ENCODE data around the gene HCFC1R1. TPM values are rescaled to one million over a fixed set of nuclear protein-coding genes. Genes with fewer than 3 reads are reported as not detected.

HCFC1R1 gene
- total and polyA plus RNA-seq, 5 donors = 43.7 to 122 (median 70.1) TPM

DNA sequence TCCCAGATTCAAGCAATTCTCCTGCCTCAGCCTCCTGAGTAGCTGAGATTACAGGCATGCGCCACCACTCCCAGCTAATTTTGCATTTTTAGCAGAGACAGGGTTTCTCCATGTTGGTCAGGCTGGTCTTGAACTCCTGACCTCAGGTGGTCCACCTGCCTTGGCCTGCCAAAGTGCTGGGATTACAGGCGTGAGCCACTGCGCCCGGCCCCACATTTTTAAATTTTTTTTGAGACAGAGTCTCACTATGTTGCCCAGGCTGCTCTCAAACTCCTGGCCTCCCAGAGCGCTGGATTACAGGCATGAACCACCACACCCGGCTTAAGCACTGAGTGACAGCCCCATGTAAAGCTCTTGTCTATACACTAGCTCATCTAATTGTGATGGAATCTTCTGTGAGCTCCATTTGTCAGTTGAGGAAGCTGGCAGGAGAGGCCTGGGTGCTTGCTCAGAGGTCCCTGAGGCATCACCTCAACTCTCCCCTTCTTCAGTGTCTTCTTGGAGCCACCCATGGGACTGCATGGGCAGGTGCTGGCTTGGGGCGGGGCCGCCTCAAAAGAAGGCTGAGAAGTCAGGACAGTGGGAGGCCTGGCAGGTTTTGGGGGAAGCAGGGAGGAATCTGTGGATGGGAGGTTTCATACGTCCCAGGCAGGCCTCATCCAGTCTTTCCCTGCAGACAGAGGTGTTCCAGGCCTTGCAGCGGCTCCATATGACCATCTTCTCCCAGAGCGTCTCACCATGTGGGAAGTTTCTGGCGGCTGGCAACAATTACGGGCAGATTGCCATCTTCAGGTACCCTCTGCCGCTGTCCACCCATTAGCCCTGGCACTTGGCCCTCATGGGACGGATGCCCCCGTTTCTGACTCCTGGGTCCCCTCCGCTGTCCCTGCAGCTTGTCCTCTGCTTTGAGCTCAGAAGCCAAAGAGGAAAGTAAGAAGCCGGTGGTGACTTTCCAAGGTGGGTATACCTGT, 1.6 kb upstream of the HCFC1R1 start:
- H3K9me3 ChIP-seq (ENCODE audit: control insufficient read depth, low read length) = no peaks in the 10 kb centered on the region
- DNase-seq (no peak), ATAC-seq (no peak)
- peaks cover 10% of the 10 kb centered on the region for H3K4me1 ChIP-seq (ENCODE audit: control insufficient read depth, insufficient read depth, low read length)
- H3K27me3 ChIP-seq (ENCODE audit: control insufficient read depth, insufficient read depth) = no peaks in the 10 kb centered on the region
- intact Hi-C loops (cut with DNase I) = no loop called here
- H3K4me3 ChIP-seq (ENCODE audit: low read length) = no peak overlapping the region
- H3K27ac ChIP-seq (ENCODE audit: low read length) = no peak overlapping the region
- WGBS = 96% methylated on average over 18 of the region's 18 CpGs

- DNase-seq (peak in 2 of 3 donors; percentile 72 to 82), ATAC-seq (peak; percentile 0 to 1)
- H3K4me1 ChIP-seq (ENCODE audit: control insufficient read depth, insufficient read depth, low read length) = peaks cover 10% of the 10 kb centered on the region
- H3K4me3 ChIP-seq (ENCODE audit: low read length) = peak overlapping the region; percentile 56
- H3K27ac ChIP-seq (ENCODE audit: low read length) = peak overlapping the region; percentile 99
- intact Hi-C loops (cut with DNase I) = no loop called here
- WGBS = 19% methylated on average over 6 of the region's 6 CpGs
- no peaks in the 10 kb centered on the region for H3K9me3 ChIP-seq (ENCODE audit: control insufficient read depth, low read length)
- no peaks in the 10 kb centered on the region for H3K27me3 ChIP-seq (ENCODE audit: control insufficient read depth, insufficient read depth)
These were observed 400 bp downstream of the HCFC1R1 start for GRCh38 chr16:3023415-3023668.

DNA sequence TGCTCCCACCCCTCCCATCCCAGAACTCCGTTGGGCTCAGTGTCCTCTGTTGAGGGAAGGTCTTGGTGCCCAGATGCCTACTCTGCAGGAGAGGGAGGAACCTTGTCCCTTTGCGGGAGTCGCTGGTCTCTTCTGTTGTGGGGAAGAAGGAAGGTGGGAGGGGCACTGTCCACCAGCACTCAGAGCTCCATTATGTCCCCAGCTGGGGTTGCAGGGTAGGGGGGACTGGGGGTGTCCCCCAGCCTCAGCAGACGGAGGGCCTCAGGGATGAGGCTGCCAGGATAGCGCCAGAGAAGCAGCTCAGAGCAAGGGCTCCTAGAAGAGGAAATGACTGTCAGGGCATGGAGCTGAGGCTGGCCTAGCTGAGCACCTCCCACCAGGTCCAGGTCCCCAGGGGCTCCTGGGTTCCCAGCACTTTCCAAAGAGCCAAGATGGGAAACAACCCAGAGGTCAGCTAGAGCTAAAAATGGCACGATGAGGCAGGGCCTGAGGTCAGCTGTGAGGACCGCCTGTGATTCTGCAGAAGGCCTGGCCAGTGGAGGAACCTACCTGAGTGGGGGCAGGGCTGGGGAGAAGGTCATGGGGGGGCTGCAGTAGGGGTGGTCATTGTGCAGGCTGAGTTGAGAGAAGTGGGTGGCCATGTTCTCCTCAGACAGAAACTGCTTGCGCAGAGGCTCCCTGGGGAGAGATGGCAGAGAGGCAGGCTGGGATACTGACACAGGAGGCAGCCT, 893 bp downstream of the HCFC1R1 start:
- DNase-seq = peak in 2 of 3 donors; percentile 62 to 70
- WGBS = 25% methylated on average over 8 of the region's 8 CpGs
- H3K4me3 ChIP-seq (ENCODE audit: low read length) = peak overlapping the region; percentile 56

GRCh38 chr16:3022208-3022683, 1.5 kb downstream of the HCFC1R1 start:
- DNase-seq (peak; percentile 94 to 96 (median 94)), ATAC-seq (peak; percentile 51 to 60)
- no peaks in the 10 kb centered on the region for H3K27me3 ChIP-seq (ENCODE audit: control insufficient read depth, insufficient read depth)
- 9% methylated on average over 8 of the region's 8 CpGs for WGBS
- H3K27ac ChIP-seq (ENCODE audit: low read length) = peak overlapping the region; percentile 99
- peak overlapping the region; percentile 85 for H3K4me3 ChIP-seq (ENCODE audit: low read length)
- H3K9me3 ChIP-seq (ENCODE audit: control insufficient read depth, low read length) = no peaks in the 10 kb centered on the region
- peaks cover 10% of the 10 kb centered on the region for H3K4me1 ChIP-seq (ENCODE audit: control insufficient read depth, insufficient read depth, low read length)
- intact Hi-C loops (cut with DNase I) = no loop called here

More for the DNA sequence above, 893 bp downstream of the HCFC1R1 start:
- intact Hi-C loops (cut with DNase I) = no loop called here
- no peaks in the 10 kb centered on the region for H3K9me3 ChIP-seq (ENCODE audit: control insufficient read depth, low read length)
- peaks cover 10% of the 10 kb centered on the region for H3K4me1 ChIP-seq (ENCODE audit: control insufficient read depth, insufficient read depth, low read length)
- H3K27me3 ChIP-seq (ENCODE audit: control insufficient read depth, insufficient read depth) = no peaks in the 10 kb centered on the region
- peak in 1 of 2 donors; percentile 0 for ATAC-seq
- H3K27ac ChIP-seq (ENCODE audit: low read length) = peak overlapping the region; percentile 99

DNA sequence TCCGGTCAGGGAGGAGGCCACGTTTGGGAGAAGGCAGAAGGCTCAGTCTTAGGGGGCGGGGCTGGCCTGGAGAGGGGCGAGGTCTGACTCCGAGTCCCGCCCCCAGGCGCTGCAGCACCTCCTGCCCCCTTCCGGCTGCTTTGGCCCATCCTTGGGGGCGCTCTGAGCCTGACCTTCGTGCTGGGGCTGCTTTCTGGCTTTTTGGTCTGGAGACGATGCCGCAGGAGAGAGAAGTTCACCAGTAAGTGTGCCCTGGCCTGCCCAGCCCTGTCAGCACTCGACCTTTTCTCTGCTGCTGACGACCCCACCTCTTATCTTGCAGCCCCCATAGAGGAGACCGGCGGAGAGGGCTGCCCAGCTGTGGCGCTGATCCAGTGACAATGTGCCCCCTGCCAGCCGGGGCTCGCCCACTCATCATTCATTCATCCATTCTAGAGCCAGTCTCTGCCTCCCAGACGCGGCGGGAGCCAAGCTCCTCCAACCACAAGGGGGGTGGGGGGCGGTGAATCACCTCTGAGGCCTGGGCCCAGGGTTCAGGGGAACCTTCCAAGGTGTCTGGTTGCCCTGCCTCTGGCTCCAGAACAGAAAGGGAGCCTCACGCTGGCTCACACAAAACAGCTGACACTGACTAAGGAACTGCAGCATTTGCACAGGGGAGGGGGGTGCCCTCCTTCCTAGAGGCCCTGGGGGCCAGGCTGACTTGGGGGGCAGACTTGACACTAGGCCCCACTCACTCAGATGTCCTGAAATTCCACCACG, 2.1 kb downstream of the HCFC1R1 start:
- Histone ChIP-seq H3K4me1 (ENCODE audit: control insufficient read depth, insufficient read depth, low read length) (peaks cover 10% of the 10 kb centered on the region), H3K9me3 (ENCODE audit: control insufficient read depth, low read length) (no peaks in the 10 kb centered on the region), H3K27me3 (ENCODE audit: control insufficient read depth, insufficient read depth) (no peaks in the 10 kb centered on the region), H3K27ac (ENCODE audit: low read length) (peak overlapping the region; percentile 92), H3K4me3 (ENCODE audit: low read length) (peak overlapping the region; percentile 85)
- intact Hi-C loops (cut with DNase I) = no loop called here
- DNase-seq (peak; percentile 87 to 93 (median 92)), ATAC-seq (peak; percentile 54 to 56)
- WGBS = 12% methylated on average over 25 of the region's 25 CpGs

DNA sequence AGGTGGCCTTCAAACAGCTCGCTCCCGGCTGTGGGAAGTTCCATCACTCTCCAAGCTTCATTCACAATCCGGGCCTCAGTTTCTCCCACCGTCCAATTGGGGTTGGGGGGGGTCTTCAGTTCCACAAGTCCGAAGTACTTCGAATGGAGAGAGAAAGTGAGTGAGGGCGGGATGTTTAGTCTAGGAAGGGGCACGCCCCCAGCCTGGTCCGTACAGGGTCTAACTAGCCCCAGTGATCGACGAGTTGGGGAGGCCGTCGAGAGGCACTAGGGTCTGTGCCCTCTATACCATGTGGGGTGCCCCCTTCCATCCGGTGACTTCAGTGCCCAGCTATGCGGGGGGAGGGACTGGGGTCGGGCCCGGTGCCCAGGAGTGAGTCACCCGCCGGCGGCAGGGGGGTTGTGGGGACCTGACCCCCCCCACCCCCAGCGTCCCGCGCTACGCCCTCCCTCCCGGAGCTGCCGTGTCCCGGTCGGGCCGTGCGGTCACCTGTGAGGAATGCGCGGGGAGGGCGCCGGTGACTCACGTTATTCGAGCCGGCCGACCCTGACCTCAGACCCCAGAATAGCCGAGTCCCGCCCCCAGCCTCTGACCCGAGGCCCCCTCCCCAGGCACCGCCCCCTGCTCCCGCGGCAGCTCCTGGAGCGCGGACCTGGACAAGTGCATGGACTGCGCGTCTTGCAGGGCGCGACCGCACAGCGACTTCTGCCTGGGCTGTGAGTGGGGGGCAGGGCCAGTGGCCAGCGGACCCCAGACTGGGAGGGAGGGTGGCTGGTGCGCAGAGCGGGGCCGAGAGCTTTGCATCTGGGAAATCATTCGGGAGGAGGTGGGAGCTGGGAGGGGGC, 2.9 kb downstream of the HCFC1R1 start:
- H3K4me3 ChIP-seq (ENCODE audit: low read length) = peak overlapping the region; percentile 85
- peaks cover 10% of the 10 kb centered on the region for H3K4me1 ChIP-seq (ENCODE audit: control insufficient read depth, insufficient read depth, low read length)
- H3K27ac ChIP-seq (ENCODE audit: low read length) = peak overlapping the region; percentile 99
- ATAC-seq (peak; percentile 33 to 53), DNase-seq (peak; percentile 82 to 92 (median 84))
- WGBS = 1% methylated on average over 57 of the region's 57 CpGs
- no peaks in the 10 kb centered on the region for H3K27me3 ChIP-seq (ENCODE audit: control insufficient read depth, insufficient read depth)
- H3K9me3 ChIP-seq (ENCODE audit: control insufficient read depth, low read length) = no peaks in the 10 kb centered on the region
- intact Hi-C loops (cut with DNase I) = no loop called here

DNA sequence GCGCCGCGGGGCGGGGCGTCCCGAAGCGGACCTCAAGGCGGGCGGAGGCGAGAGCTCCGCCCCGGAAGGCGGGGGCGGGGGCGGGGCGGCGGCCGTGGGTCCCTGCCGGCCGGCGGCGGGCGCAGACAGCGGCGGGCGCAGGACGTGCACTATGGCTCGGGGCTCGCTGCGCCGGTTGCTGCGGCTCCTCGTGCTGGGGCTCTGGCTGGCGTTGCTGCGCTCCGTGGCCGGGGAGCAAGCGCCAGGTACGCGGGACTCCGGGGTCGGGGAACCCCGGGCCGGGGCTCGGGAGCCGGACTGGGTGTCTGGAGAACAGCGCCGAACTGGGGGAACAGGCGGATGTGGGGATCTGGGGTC, 3.5 kb downstream of the HCFC1R1 start, which contains the start of gene TNFRSF12A:
Gene TNFRSF12A (plus strand): TSS at position 122 of the 357 bp plus-strand sequence. CDS start 30 bp downstream, at position 152.
- H3K4me3 ChIP-seq (ENCODE audit: low read length) = peak within 1 kb of the TSS; percentile 85
- peak; percentile 83 to 92 (median 92) for DNase-seq
- no peaks in the 10 kb centered on the region for H3K27me3 ChIP-seq (ENCODE audit: control insufficient read depth, insufficient read depth)
- 2% methylated on average over 49 of the region's 49 CpGs for WGBS
- peaks cover 10% of the 10 kb centered on the region for H3K4me1 ChIP-seq (ENCODE audit: control insufficient read depth, insufficient read depth, low read length)
- H3K27ac ChIP-seq (ENCODE audit: low read length) = peak within 1 kb of the TSS; percentile 99
- intact Hi-C loops (cut with DNase I) = no loop called here
- peak; percentile 41 to 53 for ATAC-seq
- no peaks in the 10 kb centered on the region for H3K9me3 ChIP-seq (ENCODE audit: control insufficient read depth, low read length)

GRCh38 chr16:3019594-3020246, 4.0 kb downstream of the HCFC1R1 start:
- H3K4me1 ChIP-seq (ENCODE audit: control insufficient read depth, insufficient read depth, low read length) = peaks cover 10% of the 10 kb centered on the region
- intact Hi-C loops (cut with DNase I) = no loop called here
- no peak for ATAC-seq
- 33% methylated on average over 40 of the region's 40 CpGs for WGBS
- DNase-seq = no peak
- H3K27ac ChIP-seq (ENCODE audit: low read length) = no peak overlapping the region
- H3K4me3 ChIP-seq (ENCODE audit: low read length) = peak overlapping the region; percentile 85
- no peaks in the 10 kb centered on the region for H3K9me3 ChIP-seq (ENCODE audit: control insufficient read depth, low read length)
- no peaks in the 10 kb centered on the region for H3K27me3 ChIP-seq (ENCODE audit: control insufficient read depth, insufficient read depth)

DNA sequence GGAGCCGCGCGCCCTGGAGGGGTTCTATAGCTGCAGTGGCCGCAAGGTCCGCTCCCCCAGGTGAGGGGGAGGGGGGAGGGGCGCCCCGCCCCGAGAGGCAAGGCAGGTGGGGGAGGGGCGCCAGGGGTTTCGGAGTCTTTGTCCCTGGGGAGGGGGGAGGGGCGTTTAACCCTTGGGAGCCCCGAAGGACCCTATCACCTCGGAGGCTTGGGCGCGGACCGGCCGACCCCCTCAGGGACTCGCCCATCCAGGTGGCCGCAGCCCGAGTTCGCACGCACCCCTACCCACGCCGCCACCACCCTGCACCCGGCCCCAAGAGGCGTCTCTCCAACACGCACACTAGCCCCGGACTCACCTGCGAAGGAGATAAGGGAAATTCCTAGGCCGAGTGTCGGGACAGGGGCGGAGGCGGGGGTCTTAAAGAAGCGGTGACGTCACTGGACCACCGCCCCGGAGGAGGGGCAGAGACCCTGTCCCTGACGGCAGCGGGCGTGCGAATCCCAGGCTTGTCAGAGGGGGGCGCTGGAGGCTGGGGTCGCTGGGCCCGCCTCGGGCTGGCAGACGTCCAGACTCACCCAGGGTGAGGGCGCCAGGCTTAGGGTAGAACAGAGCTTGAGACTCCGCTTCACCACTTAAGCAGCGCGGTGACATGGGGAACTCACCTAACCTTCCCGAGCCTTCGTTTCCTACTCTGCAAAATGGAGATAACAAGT, 5.8 kb downstream of the HCFC1R1 start, which contains the start of gene CLDN6:
Gene CLDN6 (minus strand): TSS at position 390 of the 713 bp plus-strand sequence. CDS start 2,162 bp downstream, outside the sequence.
- Histone ChIP-seq H3K27ac (ENCODE audit: low read length) (no peak within 1 kb of the TSS), H3K9me3 (ENCODE audit: control insufficient read depth, low read length) (no peaks in the 10 kb centered on the region), H3K27me3 (ENCODE audit: control insufficient read depth, insufficient read depth) (no peaks in the 10 kb centered on the region), H3K4me1 (ENCODE audit: control insufficient read depth, insufficient read depth, low read length) (peaks cover 6% of the 10 kb centered on the region), H3K4me3 (ENCODE audit: low read length) (no peak within 1 kb of the TSS)
- 9% methylated on average over 51 of the region's 52 CpGs for WGBS
- DNase-seq (no peak), ATAC-seq (no peak)
- intact Hi-C loops (cut with DNase I) = no loop called here

Measured in right cardiac atrium (tissue), 5 donors.